ENCODE results near the gene KCTD18.

DNA sequence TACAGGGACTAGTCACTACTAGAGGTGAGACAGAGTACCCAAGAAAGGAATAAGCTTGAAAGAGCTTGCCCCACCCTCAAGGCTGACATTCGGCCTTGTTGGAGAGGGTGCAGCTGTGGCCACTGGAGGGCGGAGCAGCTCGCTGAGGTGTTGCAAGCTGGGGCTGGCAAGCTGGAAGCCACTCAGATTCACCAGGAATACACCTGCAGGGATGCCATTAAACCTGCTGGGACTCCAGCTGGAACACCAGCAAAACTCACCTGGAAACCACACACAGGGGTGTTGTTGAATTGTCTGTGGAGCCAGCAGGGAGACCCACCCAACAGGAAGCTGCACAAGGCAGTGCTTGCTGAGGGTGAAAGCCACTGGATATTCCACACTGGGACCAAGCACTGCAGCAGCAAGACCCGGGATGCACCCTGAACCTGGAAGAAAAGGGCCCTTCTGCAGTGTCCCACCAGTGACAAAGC, 26.1 kb downstream of the KCTD18 start:
- TF ChIP-seq CTCF (IDR thresholded peaks at IDR 0.05; ENCODE audit: low read depth, low read length, missing input control) (peak; percentile 36), RAD21 (IDR thresholded peaks at IDR 0.05) (peak; percentile 60 to 66), FOXA1 (IDR thresholded peaks at IDR 0.05) (no peak), ATF3 (IDR thresholded peaks at IDR 0.05) (no peak), TAF1 (conservative IDR thresholded peaks at IDR 0.05) (no peak), ZBTB33 (IDR thresholded peaks at IDR 0.05) (no peak), SP1 (IDR thresholded peaks at IDR 0.05) (no peak), EGR1 (IDR thresholded peaks at IDR 0.05; ENCODE audit: low read depth in 2 of 2) (no peak), YY1 (IDR thresholded peaks at IDR 0.05) (no peak), GABPA (IDR thresholded peaks at IDR 0.05 in 1 of 2, conservative IDR thresholded peaks at IDR 0.05 in 1 of 2) (no peak)
- TF ChIP-seq, protein P1, sequence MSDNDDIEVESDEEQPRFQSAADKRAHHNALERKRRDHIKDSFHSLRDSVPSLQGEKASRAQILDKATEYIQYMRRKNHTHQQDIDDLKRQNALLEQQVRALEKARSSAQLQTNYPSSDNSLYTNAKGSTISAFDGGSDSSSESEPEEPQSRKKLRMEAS (IDR thresholded peaks at IDR 0.05): no peak
- TF ChIP-seq, protein P2, sequence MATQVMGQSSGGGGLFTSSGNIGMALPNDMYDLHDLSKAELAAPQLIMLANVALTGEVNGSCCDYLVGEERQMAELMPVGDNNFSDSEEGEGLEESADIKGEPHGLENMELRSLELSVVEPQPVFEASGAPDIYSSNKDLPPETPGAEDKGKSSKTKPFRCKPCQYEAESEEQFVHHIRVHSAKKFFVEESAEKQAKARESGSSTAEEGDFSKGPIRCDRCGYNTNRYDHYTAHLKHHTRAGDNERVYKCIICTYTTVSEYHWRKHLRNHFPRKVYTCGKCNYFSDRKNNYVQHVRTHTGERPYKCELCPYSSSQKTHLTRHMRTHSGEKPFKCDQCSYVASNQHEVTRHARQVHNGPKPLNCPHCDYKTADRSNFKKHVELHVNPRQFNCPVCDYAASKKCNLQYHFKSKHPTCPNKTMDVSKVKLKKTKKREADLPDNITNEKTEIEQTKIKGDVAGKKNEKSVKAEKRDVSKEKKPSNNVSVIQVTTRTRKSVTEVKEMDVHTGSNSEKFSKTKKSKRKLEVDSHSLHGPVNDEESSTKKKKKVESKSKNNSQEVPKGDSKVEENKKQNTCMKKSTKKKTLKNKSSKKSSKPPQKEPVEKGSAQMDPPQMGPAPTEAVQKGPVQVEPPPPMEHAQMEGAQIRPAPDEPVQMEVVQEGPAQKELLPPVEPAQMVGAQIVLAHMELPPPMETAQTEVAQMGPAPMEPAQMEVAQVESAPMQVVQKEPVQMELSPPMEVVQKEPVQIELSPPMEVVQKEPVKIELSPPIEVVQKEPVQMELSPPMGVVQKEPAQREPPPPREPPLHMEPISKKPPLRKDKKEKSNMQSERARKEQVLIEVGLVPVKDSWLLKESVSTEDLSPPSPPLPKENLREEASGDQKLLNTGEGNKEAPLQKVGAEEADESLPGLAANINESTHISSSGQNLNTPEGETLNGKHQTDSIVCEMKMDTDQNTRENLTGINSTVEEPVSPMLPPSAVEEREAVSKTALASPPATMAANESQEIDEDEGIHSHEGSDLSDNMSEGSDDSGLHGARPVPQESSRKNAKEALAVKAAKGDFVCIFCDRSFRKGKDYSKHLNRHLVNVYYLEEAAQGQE (IDR thresholded peaks at IDR 0.05): no peak
